Activated CD8-positive, alpha-beta memory T cell treated with anti-CD3 and anti-CD28 coated beads for 4 hours (primary cell): ENCODE results near the gene BAZ2B.
"Not testable (repeated sequence)": the region's sequence is repeated elsewhere in the genome, so short reads cannot be mapped to it uniquely, and the experiment has no call there.

Experiments
- DNase-seq, 2 donors: peaks; one replicate each; pipeline ENCODE4 v3.0.0-alpha.2; 2020; ENCODE audit warnings: low read depth in 2 of 2

Gene BAZ2B

DNA sequence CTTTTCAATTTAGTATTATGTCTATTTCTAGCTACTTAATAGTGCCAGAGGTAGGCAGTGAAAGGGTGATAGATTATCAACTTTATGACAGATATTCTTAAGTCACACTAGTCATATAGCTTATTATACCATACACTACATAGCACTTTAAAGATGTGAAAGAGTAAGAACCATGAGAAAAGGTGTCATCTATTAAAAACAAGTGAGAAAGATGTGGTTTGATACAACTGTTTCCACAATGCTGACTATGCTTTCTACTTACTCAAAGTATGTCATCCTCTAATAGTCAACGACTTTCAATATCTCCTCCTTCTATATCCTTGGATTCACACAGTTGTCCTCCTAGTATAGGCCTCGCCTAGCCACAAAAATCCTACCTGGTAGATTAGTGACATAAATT, 196.9 kb downstream of the BAZ2B start:
- DNase-seq = no peak

- DNase-seq = no peak
Measured at GRCh38 chr2:159411460-159411859, 204.9 kb downstream of the BAZ2B start.

DNA sequence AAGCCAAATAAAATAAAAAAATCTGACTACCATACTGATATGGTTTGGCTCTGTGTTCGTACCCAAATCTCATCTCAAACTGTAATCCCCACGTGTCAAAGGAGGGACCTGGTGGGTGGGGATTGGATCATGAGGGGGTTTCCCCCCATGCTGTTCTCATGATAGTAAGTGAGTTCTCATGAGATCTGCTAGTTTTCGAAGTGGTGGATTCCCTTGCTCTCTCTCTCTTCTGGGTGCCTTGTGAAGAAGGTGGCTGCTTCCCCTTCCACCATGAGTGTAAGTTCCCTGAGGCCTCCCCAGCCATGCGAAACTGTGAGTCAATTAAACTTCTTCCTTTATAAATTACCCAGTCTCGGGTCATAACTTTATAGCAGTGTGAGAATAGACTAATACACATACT, 206.1 kb downstream of the BAZ2B start:
- DNase-seq = no peak

DNA sequence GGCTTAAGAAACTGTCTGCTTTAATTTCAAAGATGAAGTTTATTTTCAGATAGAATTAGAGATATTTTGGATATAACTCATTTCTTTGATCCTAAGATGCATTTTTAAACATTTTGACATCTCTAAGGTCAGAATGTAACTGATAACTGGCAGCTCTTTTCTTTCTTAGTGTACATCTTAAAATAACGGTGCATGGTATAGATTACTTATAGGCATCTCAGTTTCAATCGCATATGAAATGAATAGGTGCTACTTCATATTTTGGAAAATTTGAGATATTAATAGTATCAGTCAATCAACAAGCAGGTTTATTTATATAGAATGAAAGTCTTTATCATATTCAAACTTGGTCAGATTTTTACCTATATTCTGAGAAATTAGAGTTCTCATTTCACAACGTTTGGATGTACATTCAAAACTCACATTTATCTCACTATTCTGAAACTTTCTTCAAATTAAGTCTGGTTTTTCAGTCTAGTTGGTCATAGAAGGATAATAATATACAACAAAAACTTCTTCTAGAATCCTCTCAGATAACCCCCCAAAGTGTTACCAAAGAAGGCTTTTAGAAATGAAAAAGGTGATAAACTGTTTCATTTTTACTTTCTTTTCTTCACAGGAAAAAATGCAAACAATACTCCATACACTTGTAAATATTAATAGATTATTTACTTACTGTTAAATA, 207.1 kb downstream of the BAZ2B start:
- DNase-seq = no peak

DNA sequence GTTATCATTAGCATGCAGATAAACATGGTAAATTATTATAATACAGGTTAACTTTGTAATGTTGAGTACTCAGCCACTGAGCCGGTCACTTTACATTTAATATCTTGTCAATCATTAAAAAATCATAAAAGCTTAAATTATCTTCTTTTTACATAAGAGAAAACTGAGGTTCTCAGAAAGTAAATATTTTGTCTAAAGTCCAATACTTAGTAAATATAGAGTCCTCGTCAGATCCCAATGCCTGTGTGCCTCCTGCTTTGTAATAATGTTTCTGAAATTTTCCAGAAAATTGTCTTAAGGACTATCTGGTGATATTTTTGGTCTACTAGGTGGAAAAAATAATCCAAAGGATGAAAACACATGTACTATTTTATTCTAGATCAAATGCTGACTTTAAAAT, 213.6 kb downstream of the BAZ2B start:
- no peak for DNase-seq

DNA sequence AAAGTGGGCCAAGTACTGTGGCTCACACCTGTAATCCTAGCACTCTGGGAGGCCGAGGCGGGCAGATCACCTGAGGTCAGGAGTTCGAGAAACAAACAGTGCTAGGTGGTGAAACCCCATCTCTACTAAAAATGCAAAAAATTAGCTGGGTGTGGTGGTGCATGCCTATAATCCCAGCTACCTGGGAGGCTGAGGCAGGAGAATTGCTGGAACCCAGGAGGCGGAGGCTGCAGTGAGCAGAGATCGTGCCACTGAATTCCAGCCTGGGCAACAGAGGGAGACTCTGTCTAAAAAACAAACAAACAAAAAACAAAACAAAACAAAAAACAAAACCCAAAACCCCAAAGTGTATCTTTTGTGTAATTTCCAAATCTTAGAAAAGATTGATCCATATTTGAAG, 214.2 kb downstream of the BAZ2B start:
- DNase-seq = not testable (repeated sequence)

GRCh38 chr2:159399716-159400415, 216.5 kb downstream of the BAZ2B start:
- no peak for DNase-seq

DNA sequence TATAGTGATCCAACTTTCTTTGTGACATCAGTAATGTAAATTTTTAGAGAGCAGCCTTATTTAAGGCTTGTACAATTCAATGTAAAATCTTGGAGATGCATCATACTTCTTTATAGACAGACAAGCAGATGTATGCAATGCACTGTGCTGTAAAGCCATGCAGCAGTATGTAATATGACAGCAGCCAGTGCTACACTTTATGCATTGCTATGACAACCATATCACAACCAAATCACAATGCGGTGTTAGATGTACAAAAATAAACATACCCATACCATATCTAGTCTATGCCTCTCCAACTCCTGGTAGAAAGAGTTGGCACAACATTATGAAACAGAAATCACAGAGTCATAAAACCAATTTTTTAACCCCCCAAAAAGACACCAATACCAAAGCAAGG, 219.5 kb downstream of the BAZ2B start:
- DNase-seq = no peak

DNA sequence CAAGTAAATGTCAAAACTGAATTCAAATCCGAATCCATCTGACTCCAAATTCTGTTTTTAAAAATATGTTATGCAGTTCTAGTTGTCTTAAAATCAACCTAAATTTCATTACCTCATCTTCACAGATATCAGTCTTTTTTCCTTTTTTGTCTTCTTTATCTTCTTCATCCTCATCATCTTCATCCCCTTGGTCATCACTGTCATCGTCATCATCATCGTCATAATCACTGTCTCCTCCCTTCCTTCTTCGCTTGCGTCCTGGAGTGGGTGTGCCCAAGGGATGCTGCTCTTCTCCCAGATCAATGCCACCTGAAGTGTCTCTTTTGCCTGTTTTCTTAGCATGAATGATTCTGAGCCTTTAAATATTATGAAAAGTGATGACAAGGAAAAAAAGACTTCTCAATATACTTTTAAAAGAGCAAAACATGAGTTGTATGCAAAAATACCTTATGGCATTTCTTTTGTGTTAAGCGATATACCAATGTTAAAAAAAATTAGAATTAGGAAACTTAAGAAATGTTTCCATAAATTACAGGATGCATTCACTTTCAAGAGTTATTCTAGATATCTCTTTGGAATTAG, 233.8 kb downstream of the BAZ2B start:
- no peak for DNase-seq

GRCh38 chr2:159381574-159381973, 234.8 kb downstream of the BAZ2B start:
- no peak for DNase-seq

DNA sequence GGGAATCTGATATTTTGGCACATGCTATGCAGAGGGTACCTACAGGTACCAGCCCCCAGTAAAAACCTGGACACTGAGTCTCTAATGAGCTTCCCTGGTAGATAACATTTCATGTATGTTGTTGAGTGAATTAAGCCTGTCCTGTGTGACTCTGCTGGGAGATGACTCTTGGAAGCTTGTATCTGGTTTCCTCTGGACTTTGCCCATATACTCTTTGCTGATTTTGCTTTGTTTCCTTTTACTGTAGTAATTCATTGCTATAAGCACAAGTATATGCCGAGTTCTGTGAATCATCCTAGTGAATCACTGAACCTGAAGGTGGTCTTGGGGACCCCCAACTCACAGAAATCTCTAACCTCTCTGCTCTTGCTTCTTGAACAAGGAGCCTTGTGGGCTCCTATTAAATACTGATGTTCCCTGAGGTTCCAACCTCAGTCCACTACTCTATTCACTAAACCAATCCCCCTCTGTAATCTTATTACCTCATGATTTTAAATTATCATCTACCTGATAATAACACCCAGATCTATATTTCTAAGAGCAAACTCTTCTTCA, 235.6 kb downstream of the BAZ2B start:
- DNase-seq = no peak

DNA sequence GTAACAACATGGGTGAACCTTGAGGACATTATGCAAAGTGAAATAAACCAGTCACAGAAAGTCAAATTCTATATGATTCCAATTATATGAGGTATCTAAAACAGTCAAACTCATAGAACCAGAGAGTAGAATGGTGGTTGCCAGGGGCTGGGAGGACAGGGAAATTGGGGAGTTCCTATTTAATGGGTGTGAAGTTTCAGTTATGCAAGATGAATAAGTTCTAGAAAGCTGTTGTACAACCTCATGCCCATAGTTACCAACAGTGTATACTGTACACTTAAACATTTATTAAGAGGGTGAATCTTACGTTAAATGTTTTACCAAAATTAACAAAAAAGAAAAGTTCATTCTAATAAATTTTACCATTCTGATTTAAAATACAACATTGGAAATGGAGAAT, 237.2 kb downstream of the BAZ2B start:
- DNase-seq = no peak

DNA sequence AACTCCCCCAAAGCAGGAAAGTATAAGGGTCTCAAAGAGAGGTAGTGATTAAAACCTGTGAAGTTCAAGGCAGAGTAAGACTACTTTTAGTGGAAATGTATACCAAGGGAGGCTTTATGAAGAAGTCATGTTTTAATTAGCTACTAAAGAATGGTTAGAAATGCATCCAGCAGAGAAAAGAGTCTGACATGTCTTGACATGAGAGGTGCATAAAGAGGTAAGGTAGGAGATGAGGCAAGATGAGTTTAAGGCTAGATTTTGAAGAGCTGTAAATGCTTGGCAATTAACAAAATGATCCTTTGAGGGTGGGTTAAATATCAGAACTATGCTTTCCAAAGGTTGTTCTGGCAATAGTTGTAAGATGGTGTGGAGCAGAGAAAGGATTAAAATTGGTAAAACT, 241.1 kb downstream of the BAZ2B start:
- DNase-seq = no peak

DNA sequence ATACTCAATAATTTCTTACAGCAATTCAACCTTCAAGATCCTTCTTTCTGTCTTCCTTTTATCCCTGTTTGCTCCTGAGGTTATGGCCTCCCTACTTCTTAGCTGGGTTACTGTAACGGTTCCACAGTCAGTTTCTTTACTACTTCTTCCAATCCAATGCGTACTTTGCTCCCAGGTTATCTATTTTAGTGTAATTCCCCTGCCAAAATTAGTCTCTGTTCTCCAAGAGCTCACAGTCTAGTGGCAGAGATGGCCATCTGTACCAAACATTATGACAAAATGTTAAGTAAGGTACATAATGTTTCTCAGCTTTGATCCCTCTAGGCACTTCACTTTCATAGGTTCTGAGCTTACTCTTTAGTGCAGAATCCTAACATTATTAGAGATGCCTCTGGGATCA, 244.8 kb downstream of the BAZ2B start:
- DNase-seq = no peak

DNA sequence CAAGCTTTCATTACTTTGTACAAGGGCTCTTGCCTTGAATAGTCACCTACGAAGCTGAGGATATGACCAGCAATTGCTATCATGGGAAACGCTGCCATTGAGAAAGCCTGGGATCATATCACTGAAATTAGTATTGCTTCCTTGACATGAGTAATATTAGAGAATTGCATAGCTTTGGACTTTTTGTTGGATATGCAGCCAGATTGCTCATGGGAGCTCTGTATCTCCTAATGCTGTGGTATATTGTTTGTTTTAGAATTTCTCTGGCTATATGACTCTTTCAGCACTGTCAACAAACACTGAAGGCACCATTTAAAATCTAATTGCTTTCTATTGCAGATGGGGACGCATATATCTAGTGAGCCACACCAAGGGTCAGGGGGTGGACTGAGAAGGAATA, 249.8 kb downstream of the BAZ2B start:
- DNase-seq = no peak

- DNase-seq = no peak
Measured at GRCh38 chr2:159362816-159363251, 253.5 kb downstream of the BAZ2B start.

- no peak for DNase-seq
Measured at GRCh38 chr2:159362094-159362493, 254.3 kb downstream of the BAZ2B start.

- DNase-seq = not testable (repeated sequence)
Measured at GRCh38 chr2:159361603-159362002, 254.7 kb downstream of the BAZ2B start.

- DNase-seq = no peak
Measured at GRCh38 chr2:159356053-159356554, 260.2 kb downstream of the BAZ2B start.

DNA sequence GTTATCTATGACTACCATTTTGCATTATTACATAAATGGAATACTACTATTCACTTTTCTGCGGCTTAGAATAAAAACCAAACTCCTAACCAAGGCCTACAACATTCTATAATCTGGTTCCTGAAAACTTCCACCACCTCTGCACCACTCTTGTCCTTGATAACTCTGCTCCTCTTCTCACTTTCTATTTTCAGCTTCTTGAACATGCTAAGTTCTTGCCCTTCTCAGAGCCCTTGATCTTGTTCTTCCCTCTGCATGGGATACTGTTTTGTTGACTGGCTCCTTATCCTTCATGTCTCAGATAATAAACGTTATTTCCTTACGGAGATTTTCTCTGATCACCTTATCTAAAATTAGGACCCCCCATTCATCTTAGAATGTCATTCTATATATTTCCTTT, 264.4 kb downstream of the BAZ2B start:
- DNase-seq = no peak

DNA sequence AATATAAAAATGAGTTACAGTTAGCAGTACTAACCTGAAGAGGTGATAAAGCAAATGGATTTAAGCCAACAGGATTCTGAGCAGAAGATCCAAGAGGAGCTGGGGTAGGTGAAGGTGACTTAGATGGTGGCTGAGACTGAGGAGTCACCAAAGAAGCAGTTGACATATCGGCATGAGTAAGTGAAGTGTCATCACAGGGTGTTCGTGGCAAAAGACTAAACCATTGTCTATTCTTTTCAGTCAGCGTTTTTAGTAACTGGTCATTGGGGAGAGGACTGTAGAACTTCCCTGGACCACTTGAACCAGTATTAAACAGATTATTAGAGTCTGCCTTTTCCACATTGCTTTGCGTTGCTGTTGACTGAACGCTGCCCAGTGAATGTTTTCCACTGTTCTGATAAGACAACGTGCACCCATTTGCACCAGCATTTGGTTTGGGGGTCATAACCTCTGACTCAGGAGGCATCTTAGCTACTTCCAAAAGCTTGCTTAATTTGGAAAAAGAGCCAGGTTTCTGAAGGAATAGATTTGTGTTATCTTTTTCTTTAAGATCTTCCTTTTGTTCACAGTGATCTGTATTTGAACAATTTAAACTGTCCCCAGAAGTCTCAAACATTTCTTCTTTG, 266.6 kb downstream of the BAZ2B start:
- no peak for DNase-seq

- DNase-seq = no peak
Measured at GRCh38 chr2:159326569-159327255, 289.6 kb downstream of the BAZ2B start.
